ENCODE results near the gene RNASE4.
A peak's percentile ranks its signal among the peaks of the same experiment; 100 is the strongest.
"Not testable (repeated sequence)": the region's sequence is repeated elsewhere in the genome, so short reads cannot be mapped to it uniquely, and the experiment has no call there.

Gene RNASE4

DNA sequence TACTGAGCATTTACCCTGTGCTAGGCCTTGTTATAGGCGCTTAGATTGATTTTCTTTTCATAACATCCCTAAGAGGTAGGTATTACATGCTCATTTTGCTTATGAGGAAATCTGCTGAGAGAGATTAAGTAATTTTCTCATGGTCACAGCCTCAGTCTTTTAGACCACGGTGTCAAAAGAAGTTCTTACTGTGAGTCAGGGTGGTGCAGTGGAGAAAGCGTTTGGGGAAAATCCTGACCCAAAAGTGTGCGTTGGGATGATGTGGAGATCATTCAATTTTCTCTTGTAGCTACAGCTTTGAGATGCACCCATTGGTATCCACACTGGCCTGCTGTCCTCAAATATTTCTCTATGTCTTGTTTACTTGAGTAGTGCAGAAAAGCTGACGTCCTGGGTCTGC is 12.4 kb downstream of the RNASE4 start:
- H3K27ac Mint-ChIP-seq = no peak overlapping the region

DNA sequence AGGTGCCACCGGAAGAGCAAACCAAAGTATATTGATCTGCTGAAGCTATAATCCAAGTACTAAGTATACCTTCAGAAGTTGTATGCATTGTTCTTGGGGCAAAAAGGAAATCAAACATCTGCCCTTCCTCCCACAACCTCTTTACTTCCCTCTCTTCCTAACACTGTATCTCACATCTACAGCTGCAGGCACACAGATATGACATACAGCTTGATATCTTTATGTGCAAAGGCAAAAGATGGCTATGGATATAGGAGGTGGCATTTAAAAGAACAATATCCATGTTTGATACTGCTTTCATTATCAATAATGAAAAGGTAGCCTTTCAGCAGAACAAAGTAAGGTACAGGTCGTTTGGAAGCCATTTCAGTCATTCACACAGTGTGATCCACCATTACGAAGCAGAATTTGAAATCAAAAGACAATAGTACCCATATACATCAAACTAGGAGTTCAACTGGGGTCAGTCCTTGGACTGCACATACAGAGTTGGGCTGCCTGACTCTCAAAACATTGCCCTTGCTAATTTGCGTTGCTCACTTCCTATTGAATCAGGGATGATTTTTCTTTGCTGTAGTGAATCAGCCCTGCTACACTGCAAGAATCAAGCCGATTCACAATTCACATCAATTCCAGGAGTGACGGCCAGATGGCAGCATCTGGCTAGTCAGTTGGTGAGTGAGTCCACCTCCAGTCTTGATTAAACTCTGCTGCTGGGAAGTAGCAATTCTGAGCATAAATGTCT is 13.1 kb downstream of the RNASE4 start:
- DNase-seq = peak; percentile 78
- Mint-ChIP-seq H3K36me3 (no peaks in the 10 kb centered on the region), H3K4me1 (no peaks in the 10 kb centered on the region), H3K27ac (no peak overlapping the region), H3K4me3 (no peak overlapping the region), H3K27me3 (peaks cover 12% of the 10 kb centered on the region), H3K9me3 (no peaks in the 10 kb centered on the region)
- CTCF ChIA-PET = interaction anchor here (0.6 to 3.7 kb wide), 21 partner anchors 13 to 274 kb away, joined by 3 to 38 read pairs (median 5); partner anchors contain the start of genes RNASE4 and RNASE6

More for the DNA sequence above, 12.4 kb downstream of the RNASE4 start:
- CTCF ChIA-PET = interaction anchor here (0.6 to 3.7 kb wide), 20 partner anchors 13 to 275 kb away, joined by 3 to 38 read pairs (median 4); partner anchors contain the start of genes RNASE4 and RNASE6
- no peaks in the 10 kb centered on the region for H3K9me3 Mint-ChIP-seq
- peaks cover 12% of the 10 kb centered on the region for H3K27me3 Mint-ChIP-seq
- H3K4me1 Mint-ChIP-seq = no peaks in the 10 kb centered on the region
- H3K4me3 Mint-ChIP-seq = no peak overlapping the region
- no peak for DNase-seq
- no peaks in the 10 kb centered on the region for H3K36me3 Mint-ChIP-seq

DNA sequence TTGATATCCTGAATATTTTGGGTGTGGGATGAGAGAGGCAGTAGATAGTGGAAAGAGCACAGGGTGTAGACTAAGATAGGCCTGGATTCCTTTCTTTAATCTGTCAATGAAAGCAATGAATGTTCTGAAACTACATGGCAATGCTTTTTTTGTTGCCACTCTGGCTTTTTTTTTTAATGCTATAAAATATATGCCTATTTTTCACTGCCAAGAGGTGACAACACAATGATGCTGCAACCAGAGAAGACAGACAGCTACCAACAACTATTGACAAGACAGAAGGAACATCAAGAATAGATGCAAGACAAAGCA is 13.6 kb downstream of the RNASE4 start:
- Mint-ChIP-seq H3K4me3 (no peak overlapping the region), H3K27me3 (peaks cover 12% of the 10 kb centered on the region), H3K36me3 (no peaks in the 10 kb centered on the region), H3K4me1 (no peaks in the 10 kb centered on the region), H3K9me3 (no peaks in the 10 kb centered on the region), H3K27ac (no peak overlapping the region)
- CTCF ChIA-PET = interaction anchor here (0.6 to 3.7 kb wide), 10 partner anchors 10 to 370 kb away, joined by 3 to 38 read pairs (median 4); no protein-coding TSS in a partner anchor
- no peak for DNase-seq

DNA sequence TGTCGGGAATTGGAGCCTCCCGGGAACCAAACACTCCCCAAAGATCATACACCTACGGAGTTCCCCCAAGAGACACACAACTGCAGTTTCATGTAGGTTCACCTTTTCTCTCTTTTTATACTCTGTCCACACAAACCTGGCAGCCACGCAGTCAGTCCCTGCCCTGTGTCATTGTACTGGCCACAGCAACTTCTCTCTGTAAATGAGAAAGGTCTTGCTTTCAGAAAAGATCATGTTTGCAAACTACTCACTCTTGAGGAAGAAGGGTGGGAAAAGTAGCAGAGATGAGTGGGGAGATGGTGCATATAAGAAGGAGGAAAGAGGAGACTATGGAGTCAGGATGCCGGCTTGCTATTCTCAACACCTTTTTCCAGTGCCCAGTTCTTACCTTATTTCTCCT is 14.6 kb downstream of the RNASE4 start:
- Mint-ChIP-seq H3K4me1 (no peaks in the 10 kb centered on the region), H3K27ac (no peak overlapping the region), H3K4me3 (no peak overlapping the region), H3K36me3 (no peaks in the 10 kb centered on the region), H3K27me3 (peaks cover 12% of the 10 kb centered on the region), H3K9me3 (no peaks in the 10 kb centered on the region)
- CTCF ChIA-PET = interaction anchor here (0.8 to 3.7 kb wide), 7 partner anchors 9 to 272 kb away, joined by 3 to 38 read pairs (median 10); no protein-coding TSS in a partner anchor
- no peak for DNase-seq

DNA sequence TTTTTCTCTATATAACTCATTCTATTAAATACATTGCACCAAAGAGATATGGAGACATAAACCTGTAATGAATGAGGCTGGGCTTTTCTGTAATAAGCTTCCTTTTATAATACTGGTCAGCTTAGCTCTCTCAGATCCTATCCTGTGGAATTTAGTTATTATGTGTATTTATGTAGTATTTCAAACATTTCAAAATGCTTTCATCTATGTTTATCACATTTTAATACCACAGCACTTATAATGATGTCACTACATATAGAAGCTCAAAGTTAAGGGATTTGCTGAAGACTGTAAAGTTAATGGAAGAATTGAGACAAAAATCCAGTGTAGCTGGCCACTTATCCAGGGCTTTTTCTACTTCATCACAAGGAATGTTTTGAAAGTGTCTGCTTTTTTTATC is 15.6 kb downstream of the RNASE4 start:
- no peaks in the 10 kb centered on the region for H3K9me3 Mint-ChIP-seq
- CTCF ChIA-PET = interaction anchor here (0.6 to 1.9 kb wide), 13 partner anchors 9 to 271 kb away, joined by 3 to 9 read pairs (median 4); no protein-coding TSS in a partner anchor
- no peak overlapping the region for H3K27ac Mint-ChIP-seq
- H3K36me3 Mint-ChIP-seq = no peaks in the 10 kb centered on the region
- DNase-seq = no peak
- peaks cover 12% of the 10 kb centered on the region for H3K27me3 Mint-ChIP-seq
- no peak overlapping the region for H3K4me3 Mint-ChIP-seq
- no peaks in the 10 kb centered on the region for H3K4me1 Mint-ChIP-seq

DNA sequence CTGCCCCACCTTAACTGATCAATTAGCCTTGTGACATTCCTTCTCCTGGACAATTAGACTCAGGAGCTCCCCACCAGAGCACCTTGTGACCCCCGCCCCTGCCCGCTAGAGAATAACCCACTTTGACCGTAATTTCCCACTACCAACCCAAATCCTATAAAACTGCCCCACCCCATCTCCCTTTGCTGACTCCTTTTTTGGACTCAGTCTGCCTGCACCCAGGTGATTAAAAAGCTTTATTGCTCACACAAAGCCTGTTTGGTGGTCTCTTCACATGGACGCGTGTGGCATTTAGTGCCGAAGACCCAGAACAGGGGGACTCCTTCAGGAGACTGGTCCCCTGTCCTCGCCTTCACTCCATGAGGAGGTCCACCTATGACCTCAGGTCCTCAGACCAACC is 16.6 kb downstream of the RNASE4 start:
- not testable (repeated sequence) for H3K36me3 Mint-ChIP-seq, H3K4me1 Mint-ChIP-seq, H3K27ac Mint-ChIP-seq, H3K4me3 Mint-ChIP-seq, DNase-seq, H3K9me3 Mint-ChIP-seq
- H3K27me3 Mint-ChIP-seq = peaks cover 12% of the 10 kb centered on the region
- CTCF ChIA-PET = interaction anchor here (1.3 to 1.9 kb wide), 3 partner anchors 155 to 166 kb away, joined by 3 to 9 read pairs (median 4); no protein-coding TSS in a partner anchor

DNA sequence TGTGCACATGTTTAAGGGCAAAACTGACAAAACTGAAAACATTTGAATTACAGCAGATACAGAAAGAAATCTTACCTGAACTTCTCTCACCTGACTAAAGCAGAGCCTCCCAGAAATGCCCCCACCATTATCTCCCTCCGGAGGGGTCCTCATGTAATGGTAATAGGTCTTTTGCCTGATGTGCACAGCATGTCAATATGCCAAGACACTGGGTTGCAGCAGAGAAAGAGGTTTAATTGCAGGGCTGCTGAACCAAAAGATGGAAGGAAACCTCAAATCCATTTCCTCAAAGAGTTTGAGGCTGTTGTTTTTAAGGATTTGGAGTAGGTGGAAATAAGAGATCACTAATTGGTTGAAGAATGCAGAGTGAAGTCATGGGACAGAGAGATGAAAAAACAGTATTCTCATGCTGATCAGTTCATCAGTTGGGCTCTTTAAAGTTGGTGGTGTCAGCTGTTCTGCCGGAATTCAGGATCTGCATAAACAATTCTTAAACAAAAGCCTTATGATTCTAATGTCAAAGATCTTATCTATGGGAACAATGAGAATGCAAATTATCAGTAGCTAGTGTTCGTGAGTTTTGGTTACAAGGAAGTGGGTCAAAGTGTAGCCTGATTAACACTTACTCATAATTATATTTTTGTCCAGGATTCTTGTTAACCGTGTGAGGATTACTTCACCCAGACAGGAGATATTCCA is 22.4 kb downstream of the RNASE4 start:
- no peak overlapping the region for H3K4me3 Mint-ChIP-seq
- no peaks in the 10 kb centered on the region for H3K27me3 Mint-ChIP-seq
- no peak for DNase-seq
- H3K9me3 Mint-ChIP-seq = no peaks in the 10 kb centered on the region
- H3K4me1 Mint-ChIP-seq = no peaks in the 10 kb centered on the region
- CTCF ChIA-PET = interaction anchor here (0.7 to 1.7 kb wide), 4 partner anchors 9 to 166 kb away, joined by 3 to 6 read pairs (median 4); no protein-coding TSS in a partner anchor
- H3K27ac Mint-ChIP-seq = no peak overlapping the region
- no peaks in the 10 kb centered on the region for H3K36me3 Mint-ChIP-seq

DNA sequence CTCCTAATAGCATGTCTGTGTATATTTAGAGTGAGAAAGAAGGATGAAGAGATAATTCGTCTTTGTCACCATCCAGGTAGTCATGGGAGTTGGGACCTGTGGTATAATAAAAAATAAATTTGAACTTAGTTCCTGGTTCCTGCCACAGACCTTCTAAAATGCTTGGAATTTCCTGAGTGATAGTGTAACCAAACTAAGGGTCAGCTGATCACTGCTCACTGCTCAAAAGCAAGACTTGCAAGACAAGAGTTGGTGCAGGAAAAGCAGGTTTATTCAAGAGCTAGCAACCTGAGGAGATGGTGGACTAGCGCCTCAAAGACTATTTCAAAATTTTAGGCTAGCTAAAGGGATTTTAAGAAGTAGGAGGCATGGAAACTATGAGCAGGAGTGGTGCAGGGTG is 23.3 kb downstream of the RNASE4 start:
- Mint-ChIP-seq H3K36me3 (no peaks in the 10 kb centered on the region), H3K27me3 (no peaks in the 10 kb centered on the region), H3K4me3 (no peak overlapping the region), H3K27ac (no peak overlapping the region), H3K9me3 (no peaks in the 10 kb centered on the region), H3K4me1 (no peaks in the 10 kb centered on the region)
- CTCF ChIA-PET = interaction anchor here (0.7 to 1.7 kb wide), 4 partner anchors 8 to 150 kb away, joined by 3 to 6 read pairs (median 4); no protein-coding TSS in a partner anchor
- no peak for DNase-seq

DNA sequence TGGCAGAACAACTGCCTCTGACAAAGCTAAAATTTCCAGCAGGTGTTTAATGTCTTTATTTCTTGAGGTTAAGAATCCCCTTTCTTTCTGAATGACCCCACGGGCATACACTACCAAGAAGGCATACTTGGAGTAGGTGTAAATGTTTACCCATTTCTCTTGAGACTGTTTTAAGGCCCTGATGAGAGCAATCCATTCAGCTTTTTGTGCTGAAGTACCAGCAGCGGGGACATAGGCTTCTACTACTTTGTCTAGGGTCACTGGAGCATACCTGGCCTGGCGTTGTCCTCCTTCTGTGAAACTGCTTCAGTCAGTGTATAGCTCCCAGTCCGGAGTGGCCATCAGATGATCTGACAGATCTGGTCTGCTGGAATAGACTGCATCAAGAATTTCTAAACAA is 26.9 kb downstream of the RNASE4 start:
- DNase-seq = no peak
- CTCF ChIA-PET = no interaction called here
- H3K36me3 Mint-ChIP-seq = no peaks in the 10 kb centered on the region
- no peak overlapping the region for H3K27ac Mint-ChIP-seq
- no peaks in the 10 kb centered on the region for H3K4me1 Mint-ChIP-seq
- peaks cover 14% of the 10 kb centered on the region for H3K27me3 Mint-ChIP-seq
- H3K4me3 Mint-ChIP-seq = no peak overlapping the region
- H3K9me3 Mint-ChIP-seq = no peaks in the 10 kb centered on the region

DNA sequence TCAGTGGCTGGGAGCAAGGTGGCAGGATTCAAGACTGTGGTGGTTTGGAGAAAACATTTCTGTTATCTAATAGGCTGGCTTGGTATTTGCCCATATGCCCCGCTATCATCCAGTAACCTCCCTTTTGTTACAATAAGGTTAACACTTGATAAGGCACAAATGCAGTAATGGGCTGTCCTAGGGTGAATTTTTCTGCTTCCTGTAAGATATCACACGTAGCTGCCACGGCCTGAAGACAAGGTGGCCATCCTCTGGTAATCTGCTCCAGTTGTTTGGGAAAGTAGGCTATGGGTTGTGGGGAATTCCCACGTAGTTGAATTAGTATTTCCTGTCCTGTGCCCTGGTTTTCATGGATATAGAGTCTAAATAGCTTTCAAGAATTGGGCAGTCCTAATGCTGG is 27.3 kb downstream of the RNASE4 start:
- H3K4me3 Mint-ChIP-seq = no peak overlapping the region
- CTCF ChIA-PET = interaction anchor here (0.7 kb wide), 1 partner anchor 46 kb away, joined by 3 read pairs; no protein-coding TSS in a partner anchor
- no peaks in the 10 kb centered on the region for H3K36me3 Mint-ChIP-seq
- no peak overlapping the region for H3K27ac Mint-ChIP-seq
- H3K4me1 Mint-ChIP-seq = no peaks in the 10 kb centered on the region
- no peak for DNase-seq
- H3K27me3 Mint-ChIP-seq = peaks cover 14% of the 10 kb centered on the region
- no peaks in the 10 kb centered on the region for H3K9me3 Mint-ChIP-seq

DNA sequence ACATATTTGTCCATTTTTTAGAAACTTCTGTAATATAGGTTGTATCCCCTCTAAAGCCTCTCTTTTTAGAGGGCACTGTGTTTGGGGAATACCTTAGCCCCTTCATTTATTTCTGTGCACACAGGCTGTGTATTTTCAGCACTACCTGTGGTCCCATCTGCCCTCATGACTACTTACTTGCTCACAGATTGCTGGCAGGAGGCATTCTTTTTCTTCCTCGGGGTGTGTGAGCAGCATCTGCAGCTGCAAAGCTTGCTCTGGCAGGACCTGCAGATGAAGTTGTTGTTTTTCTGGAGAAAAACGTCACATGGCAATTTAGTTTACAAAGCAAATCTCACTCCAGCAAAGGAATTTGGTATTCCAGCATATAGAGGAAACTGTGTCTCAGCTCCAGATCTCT is 28.5 kb downstream of the RNASE4 start:
- H3K27ac Mint-ChIP-seq = no peak overlapping the region
- CTCF ChIA-PET = no interaction called here
- H3K27me3 Mint-ChIP-seq = peaks cover 14% of the 10 kb centered on the region
- DNase-seq = no peak
- H3K4me3 Mint-ChIP-seq = no peak overlapping the region
- H3K9me3 Mint-ChIP-seq = no peaks in the 10 kb centered on the region
- no peaks in the 10 kb centered on the region for H3K4me1 Mint-ChIP-seq
- H3K36me3 Mint-ChIP-seq = no peaks in the 10 kb centered on the region

DNA sequence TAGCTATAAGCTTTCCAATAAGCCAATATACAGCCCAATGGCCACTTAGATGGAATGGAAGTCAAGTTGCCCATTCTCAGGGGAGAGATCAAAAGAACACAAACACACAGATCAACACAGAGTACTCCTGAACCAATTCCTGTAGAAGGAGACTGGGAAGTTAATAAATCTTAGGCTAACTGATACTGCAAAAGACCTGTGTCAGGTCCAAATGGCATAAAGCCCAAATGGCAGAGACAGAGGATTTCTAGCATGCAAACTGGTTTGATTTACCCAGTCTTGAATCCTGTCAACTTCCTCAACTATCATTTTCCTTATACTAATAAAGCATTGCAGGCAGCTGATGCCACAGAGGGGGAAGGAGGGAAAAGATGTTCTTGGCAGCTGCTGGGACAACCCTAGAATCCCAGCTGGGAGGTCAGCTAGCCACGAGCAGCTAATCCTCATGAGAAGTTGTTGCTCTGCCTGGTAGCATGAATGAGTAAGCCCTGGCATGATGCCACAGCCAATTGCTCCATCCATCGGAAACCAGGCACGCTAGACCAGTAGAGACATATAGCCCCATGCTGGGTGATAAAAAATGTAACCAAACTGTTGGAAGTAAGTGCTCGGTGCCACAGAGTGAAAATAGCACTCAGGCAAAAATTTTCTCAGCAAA is 30.4 kb downstream of the RNASE4 start:
- no peaks in the 10 kb centered on the region for H3K36me3 Mint-ChIP-seq
- H3K4me1 Mint-ChIP-seq = no peaks in the 10 kb centered on the region
- H3K27me3 Mint-ChIP-seq = peaks cover 14% of the 10 kb centered on the region
- no peak overlapping the region for H3K27ac Mint-ChIP-seq
- CTCF ChIA-PET = no interaction called here
- no peak for DNase-seq
- H3K9me3 Mint-ChIP-seq = no peaks in the 10 kb centered on the region
- no peak overlapping the region for H3K4me3 Mint-ChIP-seq

DNA sequence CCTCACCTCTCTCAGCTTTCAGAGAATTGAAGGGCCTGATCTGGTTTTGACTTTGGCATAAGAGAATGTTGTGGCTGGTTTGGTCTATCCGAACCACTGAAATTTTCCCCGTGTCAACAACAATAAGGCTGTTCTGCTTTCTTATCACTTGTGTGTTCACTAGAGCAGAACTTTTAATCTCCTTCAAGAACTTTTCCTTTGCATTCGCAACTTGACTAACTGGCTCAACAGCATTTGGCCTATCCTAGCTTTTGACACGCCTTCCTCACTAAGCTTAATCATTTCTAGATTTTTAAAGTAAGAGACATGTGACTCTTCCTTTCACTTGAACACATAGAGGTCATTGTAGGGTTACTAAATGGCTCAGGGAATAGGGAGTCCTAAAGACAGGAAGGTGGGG is 35.4 kb downstream of the RNASE4 start:
- H3K4me1 Mint-ChIP-seq = no peaks in the 10 kb centered on the region
- no peak overlapping the region for H3K4me3 Mint-ChIP-seq
- no peak overlapping the region for H3K27ac Mint-ChIP-seq
- no peak for DNase-seq
- H3K9me3 Mint-ChIP-seq = no peaks in the 10 kb centered on the region
- peaks cover 38% of the 10 kb centered on the region for H3K27me3 Mint-ChIP-seq
- no peaks in the 10 kb centered on the region for H3K36me3 Mint-ChIP-seq
- CTCF ChIA-PET = no interaction called here

DNA sequence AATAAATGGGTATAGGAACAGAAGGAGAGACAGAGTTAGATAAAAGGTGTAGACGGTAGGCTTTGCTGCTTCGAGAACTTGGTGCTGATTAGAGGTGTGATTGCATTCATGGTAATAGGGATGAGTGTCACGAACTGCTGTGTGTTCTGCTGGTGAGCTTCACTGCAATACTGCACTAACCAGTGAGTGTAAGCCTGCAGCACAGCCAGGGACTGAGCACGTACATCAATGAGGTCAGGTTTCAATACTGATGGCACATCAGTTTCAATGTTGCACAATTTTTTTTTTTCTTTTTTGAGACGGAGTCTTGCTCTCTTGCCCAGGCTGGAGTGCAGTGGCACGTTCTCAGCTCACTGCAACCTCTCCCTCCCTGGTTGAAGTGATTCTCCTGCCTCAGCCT is 36.4 kb downstream of the RNASE4 start:
- no peaks in the 10 kb centered on the region for H3K4me1 Mint-ChIP-seq
- CTCF ChIA-PET = no interaction called here
- DNase-seq = no peak
- H3K27ac Mint-ChIP-seq = no peak overlapping the region
- no peaks in the 10 kb centered on the region for H3K36me3 Mint-ChIP-seq
- H3K9me3 Mint-ChIP-seq = no peaks in the 10 kb centered on the region
- H3K4me3 Mint-ChIP-seq = no peak overlapping the region
- H3K27me3 Mint-ChIP-seq = peaks cover 41% of the 10 kb centered on the region

Data from activated naive CD4-positive, alpha-beta T cell treated with anti-CD3 and anti-CD28 coated beads, Interleukin-2, amount 10 ng/mL, durations not matched to agents 7 days and 5 days (primary cell).